ENCODE measurements around the gene RICTOR.

The RICTOR gene

DNA sequence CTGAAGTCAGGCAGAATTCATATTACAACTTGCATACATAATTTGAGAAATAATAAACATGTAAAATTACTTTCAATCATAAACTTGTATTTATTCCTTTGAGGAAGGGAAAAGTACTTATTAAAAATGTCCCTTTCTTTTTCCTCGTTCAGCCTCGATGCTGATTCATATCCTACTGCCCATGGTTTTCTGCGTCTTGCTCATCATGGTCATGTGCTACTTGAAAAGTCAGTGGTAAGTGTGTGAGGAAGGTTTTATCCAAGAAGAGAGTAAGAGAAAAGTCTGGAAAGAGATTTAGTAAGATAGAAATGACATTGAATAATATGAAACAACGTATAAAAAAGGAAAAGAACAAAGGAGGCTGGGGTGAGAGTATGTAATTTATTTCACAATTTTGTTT, 142.5 kb downstream of the RICTOR start:
- no peak for DNase-seq

- no peak for DNase-seq
These were observed 144.4 kb downstream of the RICTOR start for GRCh38 chr5:38929838-38930237.

DNA sequence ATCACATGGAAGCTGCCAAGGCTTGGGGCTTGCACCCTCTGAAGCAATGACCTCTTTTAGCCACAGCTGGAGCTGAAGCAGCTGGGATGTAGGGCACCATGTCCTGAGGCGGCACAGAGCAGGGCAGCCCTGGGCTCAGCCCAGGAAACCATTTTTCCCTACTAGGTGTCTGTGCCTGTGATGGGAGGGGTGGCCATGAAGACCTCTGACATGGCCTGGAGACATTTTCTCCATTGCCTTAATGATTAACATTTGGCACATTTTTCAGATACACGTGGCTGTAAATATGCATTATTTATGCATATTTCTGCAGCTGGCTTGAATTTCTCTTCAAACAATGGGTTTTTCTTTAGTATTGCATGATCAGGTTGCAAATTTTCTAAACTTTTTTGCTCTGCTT, 146.7 kb downstream of the RICTOR start:
- no peak for DNase-seq

GRCh38 chr5:38926121-38926520, 148.1 kb downstream of the RICTOR start:
- DNase-seq, result no peak

GRCh38 chr5:38925154-38925925, 148.9 kb downstream of the RICTOR start:
- no peak for DNase-seq

- no peak for DNase-seq
These were observed 150.3 kb downstream of the RICTOR start for GRCh38 chr5:38923661-38924451.

- DNase-seq, result peak; percentile 72 to 80
These were observed 152.0 kb downstream of the RICTOR start for GRCh38 chr5:38922199-38922598.

GRCh38 chr5:38921174-38921573, 153.0 kb downstream of the RICTOR start:
- DNase-seq, result no peak

DNA sequence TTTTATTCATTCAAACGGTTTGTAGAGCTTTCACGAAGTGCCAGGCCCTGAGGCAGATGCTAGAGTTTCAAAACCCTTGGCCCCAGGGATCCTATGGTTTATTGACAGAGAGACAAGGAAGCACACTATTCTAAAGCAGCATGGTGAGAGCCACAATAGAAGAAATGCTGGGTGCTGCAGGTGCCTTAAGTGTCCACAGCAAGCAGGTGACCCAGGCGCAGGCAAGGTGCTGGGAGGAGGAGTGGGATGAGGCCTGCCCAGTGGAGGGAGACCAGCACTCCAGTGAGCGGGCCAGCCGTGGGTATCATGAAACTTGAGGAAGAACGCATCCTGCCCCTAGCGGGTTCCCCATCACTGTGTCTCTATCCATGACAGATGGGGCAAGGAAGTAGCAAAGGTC, 157.4 kb downstream of the RICTOR start:
- DNase-seq, result no peak

DNA sequence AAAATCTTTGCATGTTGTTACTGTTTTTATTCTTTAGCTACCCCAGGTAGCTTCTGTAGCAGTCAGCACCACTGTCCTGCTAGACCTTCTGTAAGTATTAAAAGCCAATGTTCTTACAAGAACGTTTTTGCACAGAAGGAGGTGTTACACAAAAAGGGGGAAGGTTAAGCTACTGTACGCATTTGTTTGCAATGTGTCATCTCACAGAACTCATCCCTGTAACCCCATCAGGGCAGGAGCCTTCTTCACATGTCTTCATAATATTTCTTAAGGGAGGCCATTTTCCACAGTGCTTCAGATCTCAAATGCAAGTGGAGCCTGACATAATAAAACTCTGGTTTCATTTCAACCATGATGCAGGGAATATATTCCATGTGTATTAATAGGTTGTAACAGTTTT, 160.5 kb downstream of the RICTOR start:
- no peak for DNase-seq

- no peak for DNase-seq
These were observed 162.3 kb downstream of the RICTOR start for GRCh38 chr5:38911933-38912332.

GRCh38 chr5:38906503-38906902, 167.7 kb downstream of the RICTOR start:
- DNase-seq, result no peak

GRCh38 chr5:38905516-38905915, 168.7 kb downstream of the RICTOR start:
- DNase-seq, result no peak

GRCh38 chr5:38899936-38900335, 174.3 kb downstream of the RICTOR start:
- DNase-seq, result no peak

- no peak for DNase-seq
These were observed 177.4 kb downstream of the RICTOR start for GRCh38 chr5:38896760-38897159.

DNA sequence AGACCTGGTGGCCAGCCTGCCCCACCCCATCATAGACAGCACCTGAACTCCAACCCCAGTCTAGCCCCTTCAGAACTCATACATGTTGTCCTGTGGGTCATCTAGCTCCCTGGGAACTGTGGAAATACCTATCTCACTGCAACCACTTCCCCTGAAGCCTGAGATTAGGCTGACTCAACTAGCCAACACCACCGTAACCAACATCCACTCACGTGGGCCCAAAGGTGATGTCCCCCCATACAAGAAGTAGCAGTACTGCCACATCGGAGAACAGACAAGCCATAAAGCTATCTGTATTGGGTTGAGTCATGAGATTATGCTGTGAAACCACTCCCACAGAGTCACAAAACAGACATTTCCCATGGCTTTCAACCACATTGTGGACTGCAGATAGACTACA, 181.8 kb downstream of the RICTOR start:
- DNase-seq, result no peak

- no peak for DNase-seq
These were observed 182.6 kb downstream of the RICTOR start for GRCh38 chr5:38891563-38891962.

GRCh38 chr5:38889424-38889823, 184.8 kb downstream of the RICTOR start:
- no peak for DNase-seq

GRCh38 chr5:38888041-38888440, 186.2 kb downstream of the RICTOR start:
- DNase-seq, result peak in 1 of 2 experiments; percentile 17
